Measurements from ENCODE around the gene ARAP2. TPM values are rescaled to one million over a fixed set of nuclear protein-coding genes. Genes with fewer than 3 reads are reported as not detected.

The ARAP2 gene
- total RNA-seq, 1 experiment from 2014 or later, result 12.5 TPM

Other genes with a start within 250 kb of the ARAP2 start
- not detected in 2 replicates for gene DTHD1, start 37.1 kb upstream of the ARAP2 start, total RNA-seq (2014; rRNA removed)

Data from PC-3 (cell line).